HL-60 (cell line): ENCODE data around the gene PDSS2.

Experiments used
- DNase-seq, 2 experiments: peaks; one replicate each; pipeline ENCODE4 v3.0.0-alpha.2; 2010 to 2020; ENCODE audit warnings: low read depth in 1 of 2, low spot score in 1 of 2
- H3K27ac ChIP-seq: fragments of 250-450 bp; sonication (Bioruptor Pico); replicated peaks from 2 replicates; pipeline ENCODE4 v1.5.1; 2020; ENCODE audit warnings: mild to moderate bottlenecking, moderate library complexity
- H3K27me3 ChIP-seq: fragments of 250-450 bp; sonication (Bioruptor Pico); 2 replicates; pipeline ENCODE4 v1.5.1; 2021; ENCODE audit warnings: mild to moderate bottlenecking, moderate library complexity; ENCODE audit not compliant: insufficient read depth, poor library complexity, severe bottlenecking
- H3K4me3 ChIP-seq: replicated peaks from 2 replicates; pipeline ENCODE4 v1.5.1; 2011; ENCODE audit warnings: mild to moderate bottlenecking, control low read depth, low read length; ENCODE audit not compliant: insufficient read depth
- CTCF ChIP-seq: IDR thresholded peaks from one replicate; pipeline ENCODE4 v1.5.1; 2011; ENCODE audit warnings: low read length, control low read depth, inconsistent platforms; ENCODE audit not compliant: insufficient read depth
- GABPA ChIP-seq: IDR thresholded peaks from 2 replicates; pipeline ENCODE4 v1.6.1; 2012; ENCODE audit warnings: low read depth
- POLR2AphosphoS5 ChIP-seq: IDR thresholded peaks from 2 replicates; pipeline ENCODE4 v1.6.1; 2012; ENCODE audit warnings: low read depth
- REST ChIP-seq: IDR thresholded peaks from 2 replicates; pipeline ENCODE4 v1.6.1; 2012; ENCODE audit warnings: low read depth; ENCODE audit not compliant: insufficient replicate concordance
- SPI1 ChIP-seq: IDR thresholded peaks from 2 replicates; pipeline ENCODE4 v1.6.1; 2012; ENCODE audit warnings: low read depth, mild to moderate bottlenecking, borderline replicate concordance

Gene PDSS2

GRCh38 chr6:107205058-107205998 lies 254.0 kb downstream of the PDSS2 start:
- H3K27ac ChIP-seq = no peak overlapping the region
- no peak for DNase-seq

GRCh38 chr6:107202876-107203468 lies 256.4 kb downstream of the PDSS2 start:
- Histone ChIP-seq H3K4me3 (no peak overlapping the region), H3K27me3 (no peaks in the 10 kb centered on the region), H3K27ac (no peak overlapping the region)
- TF ChIP-seq POLR2AphosphoS5 (no peak), CTCF (no peak), SPI1 (no peak), GABPA (no peak), REST (no peak)
- no peak for DNase-seq

More at GRCh38 chr6:107205058-107205998, 254.0 kb downstream of the PDSS2 start:
- TF ChIP-seq CTCF (no peak), REST (no peak), SPI1 (no peak), GABPA (no peak), POLR2AphosphoS5 (no peak)
- H3K27me3 ChIP-seq = no peaks in the 10 kb centered on the region
- H3K4me3 ChIP-seq = no peak overlapping the region

- Histone ChIP-seq H3K27me3 (no peaks in the 10 kb centered on the region), H3K4me3 (no peak overlapping the region), H3K27ac (no peak overlapping the region)
- DNase-seq = no peak
- TF ChIP-seq REST (no peak), CTCF (no peak), POLR2AphosphoS5 (no peak), SPI1 (no peak), GABPA (no peak)
These were observed 260.5 kb downstream of the PDSS2 start for GRCh38 chr6:107198631-107199416.
